SK-N-MC (cell line): ENCODE data around the gene KANSL3.

Experiments used
- DNase-seq: peaks from one replicate; pipeline ENCODE4 v3.0.0-alpha.2; 2011; ENCODE audit warnings: low read depth, low spot score
- H3K27ac ChIP-seq: fragments of 200-600 bp; sonication (generic); 2 replicates; pipeline ENCODE4 v1.5.1; 2016; ENCODE audit warnings: mixed run types
- H3K36me3 ChIP-seq: fragments of 200-600 bp; sonication (generic); 2 replicates; pipeline ENCODE4 v1.6.1; 2017; ENCODE audit warnings: antibody characterized with exemption, low read length, mixed read lengths; ENCODE audit not compliant: insufficient read depth
- H3K4me3 ChIP-seq: fragments of 200-600 bp; sonication (generic); 2 replicates; pipeline ENCODE4 v1.5.1; 2016
- H3K9ac ChIP-seq: fragments of 200-600 bp; sonication (generic); 2 replicates; pipeline ENCODE4 v1.8.0; 2017; ENCODE audit warnings: mixed run types, mixed read lengths; ENCODE audit not compliant: insufficient read length
- H3K9me3 ChIP-seq: fragments of 200-600 bp; sonication (generic); 2 replicates; pipeline ENCODE4 v1.6.1; 2017; ENCODE audit warnings: low read depth, mild to moderate bottlenecking, antibody characterized with exemption, low read length, moderate library complexity, mixed read lengths
- EZH2 ChIP-seq: fragments of 200-600 bp; sonication (generic); IDR thresholded peaks from one replicate; pipeline ENCODE4 v1.6.1; 2017; ENCODE audit warnings: antibody characterized with exemption
- FOXP2 ChIP-seq: optimal IDR thresholded peaks from 2 replicates; pipeline ENCODE3; 2011; ENCODE audit warnings: mild to moderate bottlenecking, moderate library complexity; ENCODE audit not compliant: insufficient read depth; ENCODE audit errors: extremely low read length, control extremely low read depth
- POLR2AphosphoS5 ChIP-seq: IDR thresholded peaks from 2 replicates; pipeline ENCODE4 v1.6.1; 2012; ENCODE audit warnings: mild to moderate bottlenecking, low read depth, low read length, borderline replicate concordance

Gene KANSL3

DNA sequence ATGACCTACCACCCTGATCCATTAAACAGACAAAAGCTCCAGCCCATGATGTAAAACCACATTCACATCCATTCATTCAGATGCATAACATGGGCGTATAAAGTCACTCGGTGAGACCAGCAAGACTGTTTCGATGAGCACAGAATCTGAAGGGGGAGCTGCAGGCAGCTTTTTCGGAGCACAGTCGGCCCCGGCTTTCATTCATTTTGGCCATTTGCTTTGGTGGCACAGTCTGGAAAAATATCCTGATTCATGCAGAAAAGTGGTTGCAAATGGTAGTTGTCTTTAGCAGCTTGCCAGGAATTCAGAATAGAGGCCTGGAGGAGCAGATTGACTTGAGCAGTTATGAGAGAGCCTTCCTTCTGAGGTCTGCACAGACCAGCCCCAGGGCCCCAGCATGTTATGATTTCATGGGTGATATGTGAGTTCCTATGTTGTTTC, 90.4 kb downstream of the KANSL3 start:
- DNase-seq, result no peak
- Histone ChIP-seq H3K9ac (no peak overlapping the region), H3K4me3 (no peak overlapping the region), H3K36me3 (no peaks in the 10 kb centered on the region), H3K9me3 (no peaks in the 10 kb centered on the region), H3K27ac (no peak overlapping the region)
- no peak for TF ChIP-seq EZH2
- no peak for TF ChIP-seq POLR2AphosphoS5
- TF ChIP-seq FOXP2, result no peak

DNA sequence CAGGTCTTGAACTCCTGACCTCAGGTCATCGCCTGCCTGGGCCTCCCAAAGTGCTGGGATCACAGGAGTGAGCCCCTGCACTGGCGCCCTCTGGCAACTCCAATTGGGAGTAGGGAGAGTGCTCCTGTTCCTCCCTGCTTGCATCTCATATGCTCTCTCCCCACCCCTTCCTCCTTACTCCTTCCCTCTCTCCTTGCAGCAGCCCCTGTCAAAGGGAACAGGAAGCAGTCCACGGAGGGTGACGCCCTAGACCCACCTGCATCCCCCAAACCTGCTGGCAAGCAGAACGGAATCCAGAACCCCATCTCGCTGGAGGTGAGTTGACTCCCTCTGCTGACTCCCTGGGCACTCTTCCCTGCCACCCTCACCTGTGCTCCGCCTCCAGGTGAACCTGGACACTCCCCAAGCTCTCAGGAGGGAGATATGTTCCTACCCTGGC, 90.9 kb downstream of the KANSL3 start:
- Histone ChIP-seq H3K9ac (no peak overlapping the region), H3K9me3 (no peaks in the 10 kb centered on the region), H3K4me3 (no peak overlapping the region), H3K27ac (no peak overlapping the region), H3K36me3 (no peaks in the 10 kb centered on the region)
- TF ChIP-seq FOXP2 (no peak), EZH2 (no peak), POLR2AphosphoS5 (no peak)
- DNase-seq, result no peak

DNA sequence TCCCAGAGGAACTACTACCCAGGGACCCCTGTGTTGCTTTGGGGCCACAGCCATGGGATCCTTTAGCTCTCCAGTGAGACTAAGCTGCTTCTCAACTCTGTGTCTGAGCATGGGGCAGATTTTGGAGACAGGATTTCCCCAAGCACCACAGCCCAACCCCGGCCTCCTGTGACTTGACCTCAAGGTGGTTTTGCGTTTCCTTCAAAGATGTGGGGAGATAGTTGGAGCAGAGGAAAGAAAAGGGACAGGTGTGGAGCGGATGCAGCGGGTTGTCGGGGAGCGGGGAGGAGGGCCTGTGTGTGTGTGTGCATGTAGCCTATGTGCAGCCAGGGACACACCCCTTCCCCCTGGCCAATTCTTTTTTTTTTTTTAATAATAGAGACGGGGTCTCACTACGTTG, 91.3 kb downstream of the KANSL3 start:
- Histone ChIP-seq H3K9me3 (no peaks in the 10 kb centered on the region), H3K4me3 (no peak overlapping the region), H3K9ac (no peak overlapping the region), H3K27ac (no peak overlapping the region), H3K36me3 (no peaks in the 10 kb centered on the region)
- TF ChIP-seq FOXP2, result no peak
- TF ChIP-seq EZH2, result no peak
- no peak for TF ChIP-seq POLR2AphosphoS5
- no peak for DNase-seq

DNA sequence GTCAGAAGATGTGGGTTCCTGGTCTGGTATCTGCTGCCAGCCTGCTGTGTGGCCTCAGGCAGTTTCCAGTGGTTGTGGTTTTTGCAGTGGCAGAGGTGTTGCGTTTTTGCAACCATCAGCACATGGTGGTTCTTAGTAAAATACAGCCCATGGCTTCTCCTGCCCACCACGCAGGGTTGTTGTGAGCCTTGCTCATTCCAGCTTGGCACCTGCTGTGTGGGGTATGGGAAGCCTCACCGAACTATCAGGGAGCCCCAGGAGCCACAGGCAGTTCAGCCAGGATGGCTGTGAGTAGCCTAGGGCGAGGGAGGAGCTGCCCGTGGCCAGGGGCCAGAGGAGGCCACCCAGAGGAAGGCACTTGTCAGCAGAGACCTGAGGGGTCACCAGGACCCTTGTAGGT, 91.8 kb downstream of the KANSL3 start:
- Histone ChIP-seq H3K27ac (no peak overlapping the region), H3K36me3 (no peaks in the 10 kb centered on the region), H3K4me3 (no peak overlapping the region), H3K9ac (no peak overlapping the region), H3K9me3 (no peaks in the 10 kb centered on the region)
- TF ChIP-seq FOXP2 (no peak), EZH2 (no peak), POLR2AphosphoS5 (no peak)
- no peak for DNase-seq
